ENCODE measurements around the gene DNAJC1.

GRCh38 chr10:21985541-21985940 is 18.0 kb downstream of the DNAJC1 start:
- no peak for TF ChIP-seq POLR2A (IDR thresholded peaks at IDR 0.05)
- TF ChIP-seq, protein P1, sequence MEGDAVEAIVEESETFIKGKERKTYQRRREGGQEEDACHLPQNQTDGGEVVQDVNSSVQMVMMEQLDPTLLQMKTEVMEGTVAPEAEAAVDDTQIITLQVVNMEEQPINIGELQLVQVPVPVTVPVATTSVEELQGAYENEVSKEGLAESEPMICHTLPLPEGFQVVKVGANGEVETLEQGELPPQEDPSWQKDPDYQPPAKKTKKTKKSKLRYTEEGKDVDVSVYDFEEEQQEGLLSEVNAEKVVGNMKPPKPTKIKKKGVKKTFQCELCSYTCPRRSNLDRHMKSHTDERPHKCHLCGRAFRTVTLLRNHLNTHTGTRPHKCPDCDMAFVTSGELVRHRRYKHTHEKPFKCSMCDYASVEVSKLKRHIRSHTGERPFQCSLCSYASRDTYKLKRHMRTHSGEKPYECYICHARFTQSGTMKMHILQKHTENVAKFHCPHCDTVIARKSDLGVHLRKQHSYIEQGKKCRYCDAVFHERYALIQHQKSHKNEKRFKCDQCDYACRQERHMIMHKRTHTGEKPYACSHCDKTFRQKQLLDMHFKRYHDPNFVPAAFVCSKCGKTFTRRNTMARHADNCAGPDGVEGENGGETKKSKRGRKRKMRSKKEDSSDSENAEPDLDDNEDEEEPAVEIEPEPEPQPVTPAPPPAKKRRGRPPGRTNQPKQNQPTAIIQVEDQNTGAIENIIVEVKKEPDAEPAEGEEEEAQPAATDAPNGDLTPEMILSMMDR (IDR thresholded peaks at IDR 0.05), result no peak
